Fibroblast of lung (primary cell): Measurements from ENCODE around the gene FGD4.

Experiments
- EZH2 ChIP-seq: IDR thresholded peaks from 2 replicates; pipeline ENCODE4 v1.5.1; 2012; ENCODE audit warnings: low read length, control low read depth, mild to moderate bottlenecking; ENCODE audit errors: missing control alignments
- TF ChIP-seq, protein P1 (sequence below), 2 donors: IDR thresholded peaks in 1 of 2; conservative IDR thresholded peaks in 1 of 2; 1 replicate in 1 of 2; 2 replicates in 1 of 2; pipeline ENCODE4 v1.5.1; 2011 to 2012; ENCODE audit warnings: low read length in 2 of 2, control low read depth in 1 of 2, inconsistent platforms in 1 of 2, low read depth in 1 of 2, mild to moderate bottlenecking in 1 of 2

DNA sequence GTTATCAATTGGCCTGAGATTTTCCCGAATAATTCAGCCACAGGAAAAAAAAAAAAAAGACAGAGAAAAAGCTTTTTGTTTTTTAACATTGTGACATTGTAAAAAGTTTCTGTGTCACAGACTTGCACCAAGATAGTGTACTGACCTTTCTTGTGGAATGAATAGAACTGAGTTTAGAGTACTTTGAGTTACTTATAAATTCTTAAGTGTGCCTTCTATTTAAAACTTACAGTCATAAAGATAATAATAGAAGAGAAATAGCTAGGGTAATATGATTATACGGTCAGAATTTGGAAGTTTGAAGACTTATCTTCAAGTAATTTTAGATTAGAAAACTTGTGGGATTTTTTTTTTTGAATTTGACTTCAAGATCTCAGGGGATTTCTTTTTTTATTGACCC, 88.8 kb downstream of the FGD4 start:
- TF ChIP-seq, protein P1, sequence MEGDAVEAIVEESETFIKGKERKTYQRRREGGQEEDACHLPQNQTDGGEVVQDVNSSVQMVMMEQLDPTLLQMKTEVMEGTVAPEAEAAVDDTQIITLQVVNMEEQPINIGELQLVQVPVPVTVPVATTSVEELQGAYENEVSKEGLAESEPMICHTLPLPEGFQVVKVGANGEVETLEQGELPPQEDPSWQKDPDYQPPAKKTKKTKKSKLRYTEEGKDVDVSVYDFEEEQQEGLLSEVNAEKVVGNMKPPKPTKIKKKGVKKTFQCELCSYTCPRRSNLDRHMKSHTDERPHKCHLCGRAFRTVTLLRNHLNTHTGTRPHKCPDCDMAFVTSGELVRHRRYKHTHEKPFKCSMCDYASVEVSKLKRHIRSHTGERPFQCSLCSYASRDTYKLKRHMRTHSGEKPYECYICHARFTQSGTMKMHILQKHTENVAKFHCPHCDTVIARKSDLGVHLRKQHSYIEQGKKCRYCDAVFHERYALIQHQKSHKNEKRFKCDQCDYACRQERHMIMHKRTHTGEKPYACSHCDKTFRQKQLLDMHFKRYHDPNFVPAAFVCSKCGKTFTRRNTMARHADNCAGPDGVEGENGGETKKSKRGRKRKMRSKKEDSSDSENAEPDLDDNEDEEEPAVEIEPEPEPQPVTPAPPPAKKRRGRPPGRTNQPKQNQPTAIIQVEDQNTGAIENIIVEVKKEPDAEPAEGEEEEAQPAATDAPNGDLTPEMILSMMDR (conservative IDR thresholded peaks at IDR 0.05 in 1 of 2, IDR thresholded peaks at IDR 0.05 in 1 of 2; ENCODE audit: low read depth in 1 of 2, low read length in 2 of 2), result no peak
- no peak for TF ChIP-seq EZH2
